ENCODE data around the gene GATC.

- no peak for TF ChIP-seq CTCF (conservative IDR thresholded peaks at IDR 0.05; ENCODE audit: low read depth, low read length)
- TF ChIP-seq SMC3 (IDR thresholded peaks at IDR 0.05; ENCODE audit: low read depth, low read length): no peak
Measured at GRCh38 chr12:120455302-120455701, 9.1 kb downstream of the GATC start.
